HG03342 (cell line): ENCODE data around the gene CYP39A1.

Experiments used
- ATAC-seq: cut with Tn5 transposase; IDR thresholded peaks from one replicate; pipeline ENCODE4 v1.9.1; 2021; ENCODE audit warnings: mild to moderate bottlenecking, moderate library complexity; ENCODE audit not compliant: unreplicated experiment

The CYP39A1 gene

DNA sequence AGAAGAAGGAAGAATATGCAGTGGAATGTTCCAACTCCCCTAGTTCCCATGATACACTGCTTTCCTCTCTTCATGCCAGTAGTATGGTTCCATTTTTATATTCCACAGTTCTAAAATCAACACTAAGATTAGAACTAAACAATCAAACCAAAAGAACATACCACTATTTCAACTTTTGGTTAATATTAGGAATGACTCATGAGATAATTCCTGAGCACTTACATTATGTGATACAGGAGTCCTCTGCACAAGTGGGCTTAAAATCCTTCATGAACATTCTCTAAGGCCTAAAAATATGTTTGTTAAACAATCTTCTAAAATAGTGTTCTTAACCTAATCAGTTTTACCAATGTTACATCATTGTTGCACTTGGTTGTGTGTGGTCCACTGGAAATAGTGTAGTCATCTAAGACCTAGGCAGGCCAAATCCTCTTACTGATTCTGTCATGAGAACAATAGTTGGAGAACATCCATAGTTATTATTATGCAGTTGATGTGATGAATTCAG, 131.1 kb downstream of the CYP39A1 start:
- no peak for ATAC-seq

DNA sequence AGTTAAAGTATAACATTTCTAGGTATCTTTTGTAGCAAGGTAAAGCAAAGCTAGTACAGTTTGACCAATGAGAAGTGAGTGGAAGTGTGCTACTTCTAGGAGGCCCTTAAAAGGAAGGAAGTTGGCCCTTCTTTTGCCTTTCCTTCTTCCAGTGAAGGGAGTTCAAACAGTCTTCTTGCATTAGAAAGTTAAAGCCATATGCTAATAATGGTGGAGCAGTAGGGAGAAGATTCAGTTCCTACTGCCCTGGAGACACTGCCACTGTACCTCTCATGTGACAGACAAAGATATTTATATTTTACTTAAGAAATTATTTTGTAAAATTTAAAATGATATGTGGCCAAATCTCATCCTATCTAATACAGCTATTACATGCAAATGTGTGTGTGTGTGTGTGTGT, 135.4 kb downstream of the CYP39A1 start:
- no peak for ATAC-seq

DNA sequence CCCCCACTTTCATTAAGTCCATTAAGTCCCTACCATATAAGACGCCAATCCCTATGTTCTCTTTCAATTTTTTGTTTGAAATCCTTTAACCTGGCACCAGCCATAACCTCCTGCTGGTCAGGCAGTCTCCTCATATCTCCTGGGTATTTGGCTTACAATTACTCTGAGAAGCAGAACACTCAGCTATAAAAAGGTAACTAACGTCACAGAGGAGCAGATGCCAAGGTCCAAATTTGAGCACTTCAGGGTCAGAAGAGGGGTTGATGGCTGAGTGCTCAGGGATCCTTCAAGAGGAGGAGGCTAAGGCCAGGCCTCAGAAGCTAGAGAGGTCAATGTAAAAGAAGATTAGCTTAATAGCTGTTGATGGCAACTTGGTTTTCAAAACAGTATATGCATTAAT, 139.1 kb downstream of the CYP39A1 start:
- no peak for ATAC-seq

DNA sequence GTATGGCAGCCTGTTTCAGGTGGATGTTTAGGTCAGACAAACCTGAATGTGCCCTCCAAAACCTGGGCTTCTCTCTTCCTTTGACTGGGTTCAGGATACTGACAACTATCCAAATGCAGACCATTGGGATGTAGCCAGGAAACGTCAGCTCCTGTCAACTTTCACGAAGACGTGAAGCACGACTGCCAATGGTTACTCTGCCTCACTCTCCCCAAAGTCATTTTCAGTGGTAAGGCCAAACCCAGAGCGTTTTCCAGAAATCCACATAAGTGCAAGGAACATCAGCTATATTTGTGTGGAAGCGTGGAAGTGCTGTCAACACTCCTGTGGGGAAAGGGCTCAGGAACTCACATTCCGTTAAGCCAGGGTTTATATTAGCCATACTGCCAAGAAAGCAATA, 141.3 kb downstream of the CYP39A1 start:
- no peak for ATAC-seq

DNA sequence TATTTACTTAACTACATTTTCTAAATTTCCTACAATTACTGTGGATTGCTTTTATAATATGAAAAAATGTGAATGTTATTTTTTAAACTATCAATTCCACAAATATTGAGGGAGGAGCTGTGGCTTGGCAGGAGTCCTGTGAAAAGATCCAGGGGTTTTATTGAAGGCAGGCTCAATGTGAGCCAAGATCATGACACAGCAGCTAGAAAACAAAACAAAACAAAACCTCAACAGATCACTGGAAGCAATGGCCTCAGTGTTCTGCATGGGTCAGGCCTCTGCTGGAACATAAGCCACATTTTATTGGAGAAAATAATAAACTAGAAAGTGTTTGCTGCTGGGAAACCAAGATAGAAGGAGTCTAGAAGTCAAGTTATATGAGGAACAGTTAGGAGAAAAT, 142.0 kb downstream of the CYP39A1 start:
- ATAC-seq: no peak

DNA sequence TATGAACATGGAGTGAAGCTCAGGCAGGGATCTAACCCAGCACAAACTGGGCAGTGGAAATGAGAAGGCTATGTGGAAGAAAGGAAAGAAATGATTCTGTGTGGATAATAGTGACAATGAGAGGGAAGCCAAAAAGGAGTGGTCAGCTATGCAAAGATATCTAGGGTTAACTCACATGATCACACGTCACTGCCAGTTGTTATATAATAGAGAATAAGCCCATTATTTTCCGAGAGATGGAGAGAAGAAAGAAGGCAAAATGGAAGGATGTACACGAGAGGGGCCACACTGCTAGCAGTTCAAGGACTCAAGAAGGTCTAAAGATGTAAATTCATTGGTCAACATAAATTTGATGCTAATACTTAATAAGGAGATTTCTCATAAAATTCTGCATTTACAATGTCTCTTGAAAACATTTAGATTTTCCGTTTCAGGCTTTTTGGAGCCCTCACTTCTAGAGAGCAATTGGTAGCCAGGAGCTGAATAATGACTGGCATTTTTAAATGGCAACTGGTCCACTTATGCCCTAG, 142.6 kb downstream of the CYP39A1 start:
- no peak for ATAC-seq

DNA sequence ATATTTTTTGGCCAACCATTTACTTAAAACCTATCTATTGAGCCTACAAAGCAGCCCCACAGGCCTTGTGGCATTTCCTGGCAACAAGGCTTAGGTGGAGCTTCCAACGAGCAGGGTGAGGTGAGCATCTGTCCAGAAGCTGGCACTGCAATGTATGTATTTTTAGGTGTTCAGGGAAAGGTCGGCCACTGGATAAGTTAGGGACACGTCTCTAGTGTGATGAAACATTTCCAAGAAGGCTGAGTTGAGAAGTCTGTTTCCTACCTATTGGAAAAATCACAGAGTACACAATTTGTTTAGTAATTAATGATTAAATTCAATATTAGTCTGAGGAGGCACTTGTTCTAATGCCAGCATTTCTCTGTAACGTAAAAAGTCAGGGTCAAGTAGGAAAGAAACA, 143.6 kb downstream of the CYP39A1 start:
- no peak for ATAC-seq

DNA sequence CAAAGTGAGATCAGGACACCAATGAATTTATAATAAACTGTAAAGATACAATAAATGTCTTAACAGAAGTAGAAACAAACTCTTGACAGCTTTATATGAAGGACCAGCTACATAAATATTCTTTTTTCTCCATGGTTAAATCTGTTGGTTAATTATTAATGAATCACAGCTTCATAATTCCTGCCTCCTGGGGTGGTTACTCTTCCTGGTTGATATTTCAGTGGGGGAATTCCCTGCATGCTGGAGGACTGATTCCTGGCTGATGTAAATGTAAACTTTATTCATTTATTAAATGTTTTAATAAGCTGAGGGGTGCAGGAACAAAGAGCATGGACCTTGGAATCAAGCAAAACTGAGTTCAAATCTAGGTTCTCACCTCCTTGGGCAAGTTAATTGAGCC, 145.2 kb downstream of the CYP39A1 start:
- ATAC-seq: no peak

DNA sequence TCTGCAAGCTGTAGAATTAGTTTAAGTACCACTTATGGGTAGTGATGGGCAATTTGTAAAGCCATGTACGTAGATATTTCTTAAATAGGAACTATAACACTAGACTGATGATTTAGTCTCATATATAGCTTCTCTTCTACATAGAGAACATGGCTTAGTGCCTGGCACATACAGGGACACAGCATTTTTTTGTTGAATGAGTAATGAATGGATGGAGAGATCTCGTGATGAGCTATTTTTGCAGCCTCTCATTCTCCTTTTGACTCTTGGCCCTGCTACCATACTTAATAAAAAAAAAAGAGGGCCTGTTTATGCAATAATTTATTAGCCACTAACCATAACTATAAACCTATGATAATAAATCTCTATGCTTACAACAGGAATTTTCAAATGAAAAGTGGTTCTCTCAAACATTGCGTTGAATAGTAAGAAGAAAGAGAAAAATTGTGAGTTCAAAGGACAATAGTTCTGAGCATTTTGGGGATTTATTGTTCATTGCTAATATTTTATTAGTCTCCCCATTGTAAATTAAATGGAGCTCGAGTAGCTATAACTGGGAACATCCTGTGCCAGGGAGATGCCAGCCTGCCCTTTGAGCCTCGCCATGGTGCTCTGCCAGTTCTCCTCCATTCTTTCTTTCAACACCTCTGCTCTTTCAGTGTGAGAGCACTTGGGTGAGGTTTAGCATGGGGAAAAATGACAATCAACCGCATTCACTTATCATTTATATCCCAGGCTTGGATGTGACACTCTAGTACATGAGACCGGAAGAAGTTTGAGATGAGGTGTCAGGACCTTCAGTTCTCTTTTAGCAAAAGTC, 146.7 kb downstream of the CYP39A1 start:
- no peak for ATAC-seq

DNA sequence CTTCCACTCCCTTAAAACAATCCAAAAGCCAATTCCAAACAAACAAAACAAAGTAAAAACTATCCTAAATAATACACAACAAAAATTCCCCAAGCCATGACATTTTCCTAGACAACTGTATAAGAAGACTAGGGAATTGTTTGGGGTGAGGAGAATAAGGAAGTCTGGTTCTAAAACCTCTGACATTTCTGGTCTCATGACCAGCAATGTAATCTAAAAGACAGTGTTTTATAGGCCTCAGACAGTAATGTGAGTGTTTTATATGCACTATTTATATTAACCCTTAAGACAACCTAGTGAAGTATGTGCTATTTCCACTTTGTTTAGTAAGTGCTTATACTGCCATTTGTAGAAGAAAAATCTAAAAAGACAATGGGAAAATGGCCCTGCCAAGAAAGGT, 148.4 kb downstream of the CYP39A1 start:
- ATAC-seq: no peak

DNA sequence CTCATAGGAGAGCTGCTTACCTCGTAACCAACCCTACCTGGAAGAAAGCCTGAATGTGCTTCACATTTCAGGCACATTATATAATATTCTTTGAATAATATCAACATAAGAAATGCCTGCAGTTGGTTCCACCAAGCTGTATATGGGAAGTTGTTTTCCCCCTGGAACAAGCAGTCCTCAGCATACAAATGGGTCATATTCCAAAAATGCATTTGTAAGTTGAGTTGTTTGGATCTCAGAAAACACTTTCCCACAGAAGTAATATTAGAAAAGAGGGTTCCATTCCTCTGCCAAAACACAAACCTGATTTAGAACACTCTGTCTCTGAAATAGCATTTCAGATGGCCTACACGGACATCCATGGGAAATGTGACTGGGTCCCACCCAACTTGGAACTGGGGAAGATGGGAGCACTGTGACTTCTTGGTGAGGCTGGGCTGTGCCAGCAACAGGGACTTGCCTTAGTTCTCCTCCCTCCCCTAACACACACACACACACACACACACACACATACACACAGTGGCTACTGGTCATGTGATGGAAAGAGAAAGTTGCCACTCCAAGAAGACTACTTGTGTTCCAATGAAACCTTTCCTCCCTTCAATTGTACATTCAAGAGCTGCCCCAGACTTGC, 150.0 kb downstream of the CYP39A1 start:
- no peak for ATAC-seq

DNA sequence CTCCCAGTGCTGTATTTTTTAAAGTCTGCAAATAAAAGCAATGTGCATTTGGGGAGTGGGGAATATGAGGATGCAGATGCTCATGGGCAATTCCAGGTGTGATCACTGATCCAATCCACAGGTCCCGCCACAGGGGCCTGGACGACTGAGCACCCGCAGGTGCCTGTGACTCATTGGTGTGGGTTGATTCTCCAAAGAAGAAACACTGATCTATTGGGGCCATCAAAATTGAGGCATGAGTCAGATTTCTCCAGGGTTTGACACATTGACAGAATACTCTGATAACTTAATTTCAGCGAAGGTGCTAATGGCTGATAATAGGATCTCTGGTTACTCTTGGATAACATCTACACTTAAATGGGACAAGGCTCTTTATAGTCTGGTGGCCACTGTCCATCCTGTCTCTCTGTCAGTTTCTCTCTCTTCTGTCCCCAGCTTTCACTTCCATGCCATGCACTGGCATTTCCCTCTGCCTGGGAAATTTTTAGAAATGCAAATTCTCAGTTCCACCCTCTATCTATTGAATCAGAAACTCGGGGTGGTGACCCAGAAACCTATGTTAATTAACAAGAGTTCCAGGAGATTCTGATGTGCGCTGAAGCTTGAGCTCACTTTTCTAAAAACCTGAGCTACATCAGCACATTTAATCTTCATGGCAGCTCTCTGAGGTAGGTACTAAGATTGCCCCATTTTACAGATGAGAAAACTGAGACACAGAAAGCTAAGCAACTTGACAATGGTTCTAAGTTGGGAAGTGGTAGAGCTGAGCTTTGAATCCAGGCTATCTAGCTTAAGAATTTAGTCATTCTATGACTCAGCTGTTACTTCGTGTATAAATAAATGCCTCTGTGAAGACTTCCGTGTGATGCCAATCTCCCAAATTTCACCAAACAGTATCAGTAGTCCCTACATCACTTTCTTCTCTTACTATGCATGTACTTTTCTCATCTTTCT, 151.2 kb downstream of the CYP39A1 start:
- no peak for ATAC-seq

DNA sequence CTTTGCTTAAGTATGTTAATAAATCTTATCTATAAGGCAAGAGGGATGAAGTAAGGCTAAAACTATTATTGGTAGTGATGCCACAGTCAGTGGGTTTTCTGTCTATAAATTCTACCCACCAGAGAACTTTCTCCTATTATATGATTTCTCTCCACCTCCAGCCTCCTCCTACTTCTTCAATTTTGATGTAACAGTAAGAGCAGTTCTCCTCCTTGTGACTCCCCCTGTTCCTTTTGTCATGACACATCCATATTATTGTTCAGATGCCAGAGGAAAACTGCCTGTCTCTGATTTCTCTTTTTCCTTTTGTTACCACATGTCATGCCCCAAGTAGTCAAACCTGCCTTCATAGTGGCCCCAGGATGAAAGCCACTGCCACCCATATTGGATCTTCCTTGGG, 152.2 kb downstream of the CYP39A1 start:
- ATAC-seq: no peak
